H9 (cell line): Measurements from ENCODE around the gene FGD6. TPM values are rescaled to one million over a fixed set of nuclear protein-coding genes. Genes with fewer than 3 reads are reported as not detected.

Experiments
- DNase-seq: peaks from one replicate; pipeline ENCODE4 v3.0.0-alpha.2; 2017
- H2AFZ ChIP-seq: one replicate; pipeline ENCODE4 v1.6.1; 2013; ENCODE audit warnings: mild to moderate bottlenecking, low read length, control low read depth, moderate library complexity
- H2AK5ac ChIP-seq: 2 replicates; pipeline ENCODE4 v1.6.1; 2013; ENCODE audit warnings: low read length, control low read depth, mixed read lengths; ENCODE audit not compliant: insufficient read length
- H2BK120ac ChIP-seq: one replicate; pipeline ENCODE4 v1.6.1; 2013; ENCODE audit warnings: low read depth, mild to moderate bottlenecking, low read length, control low read depth, inconsistent platforms; ENCODE audit not compliant: poor library complexity, severe bottlenecking
- H2BK12ac ChIP-seq: 2 replicates; pipeline ENCODE4 v1.6.1; 2013; ENCODE audit warnings: low read length, control low read depth, mixed read lengths, low read depth; ENCODE audit not compliant: insufficient read length
- H2BK15ac ChIP-seq: 2 replicates; pipeline ENCODE4 v1.6.1; 2013; ENCODE audit warnings: low read depth, low read length, control low read depth
- H2BK20ac ChIP-seq: one replicate; pipeline ENCODE4 v1.6.1; 2013; ENCODE audit warnings: low read depth, mild to moderate bottlenecking, low read length, control low read depth, inconsistent platforms; ENCODE audit not compliant: poor library complexity, severe bottlenecking
- H2BK5ac ChIP-seq: 2 replicates; pipeline ENCODE4 v1.6.1; 2013; ENCODE audit warnings: low read length, control low read depth, mixed read lengths; ENCODE audit not compliant: insufficient read length
- H3K14ac ChIP-seq: 2 replicates; pipeline ENCODE4 v1.6.1; 2013; ENCODE audit warnings: low read length, control low read depth; ENCODE audit not compliant: insufficient read depth
- H3K18ac ChIP-seq: 2 replicates; pipeline ENCODE4 v1.6.1; 2013; ENCODE audit warnings: low read depth, mild to moderate bottlenecking, mixed read lengths, low read length, control low read depth; ENCODE audit not compliant: insufficient read length
- H3K23ac ChIP-seq: 2 replicates; pipeline ENCODE4 v1.6.1; 2013; ENCODE audit warnings: low read length, control low read depth, mixed read lengths, low read depth; ENCODE audit not compliant: insufficient read length
- H3K23me2 ChIP-seq: 2 replicates; pipeline ENCODE4 v1.6.1; 2013; ENCODE audit warnings: low read depth, mild to moderate bottlenecking, mixed read lengths, low read length, control low read depth; ENCODE audit not compliant: insufficient read length, poor library complexity, severe bottlenecking
- H3K27ac ChIP-seq: 2 replicates; pipeline ENCODE4 v1.5.1; 2013; ENCODE audit warnings: low read length, control low read depth, mixed read lengths, low read depth; ENCODE audit not compliant: insufficient read length
- H3K27me3 ChIP-seq: 2 replicates; pipeline ENCODE4 v1.6.1; 2013; ENCODE audit warnings: low read length, control low read depth, inconsistent platforms; ENCODE audit not compliant: insufficient read depth
- H3K4ac ChIP-seq: 2 replicates; pipeline ENCODE4 v1.6.1; 2013; ENCODE audit warnings: low read depth, mild to moderate bottlenecking, control low read depth, inconsistent platforms, low read length, moderate library complexity
- H3K4me1 ChIP-seq: 2 replicates; pipeline ENCODE4 v1.6.1; 2013; ENCODE audit warnings: low read length, control low read depth, inconsistent platforms; ENCODE audit not compliant: insufficient read depth
- H3K4me2 ChIP-seq: 2 replicates; pipeline ENCODE4 v1.6.1; 2013; ENCODE audit warnings: low read length, control low read depth, mixed read lengths; ENCODE audit not compliant: insufficient read length, insufficient read depth
- H3K56ac ChIP-seq: 2 replicates; pipeline ENCODE4 v1.6.1; 2013; ENCODE audit warnings: low read depth, mild to moderate bottlenecking, mixed read lengths, low read length, control low read depth; ENCODE audit not compliant: insufficient read length
- H3K79me1 ChIP-seq: 2 replicates; pipeline ENCODE4 v1.6.1; 2013; ENCODE audit warnings: low read depth, mild to moderate bottlenecking, moderate library complexity, low read length, control low read depth, inconsistent platforms; ENCODE audit not compliant: insufficient read depth, poor library complexity, severe bottlenecking
- H3K79me2 ChIP-seq: 2 replicates; pipeline ENCODE4 v1.6.1; 2013; ENCODE audit warnings: low read length, control low read depth, inconsistent platforms; ENCODE audit not compliant: insufficient read depth
- H3K9ac ChIP-seq: 2 replicates; pipeline ENCODE4 v1.6.1; 2013; ENCODE audit warnings: low read length, control low read depth, mixed read lengths; ENCODE audit not compliant: insufficient read length; ENCODE audit errors: extremely low read depth
- H3K9me3 ChIP-seq: one replicate; pipeline ENCODE4 v1.6.1; 2013; ENCODE audit warnings: low read depth, low read length, inconsistent platforms; ENCODE audit not compliant: control insufficient read depth
- H3T11ph ChIP-seq: one replicate; pipeline ENCODE4 v1.6.1; 2013; ENCODE audit warnings: mild to moderate bottlenecking, low read length, control low read depth, inconsistent platforms
- H4K20me1 ChIP-seq: one replicate; pipeline ENCODE4 v1.6.1; 2013; ENCODE audit not compliant: control insufficient read depth, insufficient read length, insufficient read depth
- H4K5ac ChIP-seq: 2 replicates; pipeline ENCODE4 v1.6.1; 2013; ENCODE audit warnings: low read depth, mild to moderate bottlenecking, mixed read lengths, low read length, control low read depth; ENCODE audit not compliant: insufficient read length
- H4K8ac ChIP-seq: replicated peaks from 2 replicates; pipeline ENCODE4 v1.6.1; 2013; ENCODE audit warnings: low read length, control low read depth, mixed read lengths, low read depth; ENCODE audit not compliant: insufficient read length
- H4K91ac ChIP-seq: 2 replicates; pipeline ENCODE4 v1.6.1; 2013; ENCODE audit warnings: low read depth, mild to moderate bottlenecking, moderate library complexity, mixed read lengths, low read length, control low read depth; ENCODE audit not compliant: insufficient read length
- H3K27ac Mint-ChIP-seq, 3 experiments: 2 replicates in 2 of 3; 3 replicates in 1 of 3; pipeline ENCODE4 v1.8.0; 2020 to 2021; ENCODE audit warnings: mixed read lengths in 3 of 3, mild to moderate bottlenecking in 1 of 3, moderate library complexity in 1 of 3
- H3K27me3 Mint-ChIP-seq: 2 replicates; pipeline ENCODE4 v1.8.0; 2021; ENCODE audit warnings: low read depth, mild to moderate bottlenecking, moderate library complexity, mixed read lengths
- H3K36me3 Mint-ChIP-seq, 3 experiments: 2 replicates in 2 of 3; 3 replicates in 1 of 3; pipeline ENCODE4 v1.8.0; 2020 to 2021; ENCODE audit warnings: low read depth in 3 of 3, mixed read lengths in 3 of 3; ENCODE audit not compliant: insufficient read depth in 1 of 3
- H3K4me1 Mint-ChIP-seq, 2 experiments: 2 replicates each; pipeline ENCODE4 v1.8.0; 2020; ENCODE audit warnings: mixed read lengths in 2 of 2
- H3K4me3 Mint-ChIP-seq, 2 experiments: 2 replicates in 1 of 2; 3 replicates in 1 of 2; pipeline ENCODE4 v1.8.0; 2020 to 2021; ENCODE audit warnings: mild to moderate bottlenecking in 2 of 2, mixed read lengths in 2 of 2, moderate library complexity in 1 of 2
- H3K9me3 Mint-ChIP-seq, 2 experiments: 2 replicates in 1 of 2; 3 replicates in 1 of 2; pipeline ENCODE4 v1.8.0; 2020; ENCODE audit warnings: mild to moderate bottlenecking in 2 of 2, mixed read lengths in 2 of 2, moderate library complexity in 1 of 2
- WGBS: extraction: QIAGEN DNeasy Blood & Tissue Kit; methylation state at CpG from one replicate; pipeline ENCODE4 v1.1.7; 2013; ENCODE audit warnings: missing lambda C conversion rate, low lambda C conversion rate, mixed read lengths; ENCODE audit not compliant: insufficient read length; ENCODE audit errors: extremely low coverage; 5-methylcytosine and 5-hydroxymethylcytosine counted together
- total RNA-seq: library from RNA; stranded (reverse); gene quantifications from 2 replicates; pipeline ENCODE4 v1.2.1, GENCODE V29; 2021
- TF ChIP-seq, protein P1 (sequence below): fragments of 200-600 bp; sonication (generic); conservative IDR thresholded peaks from 3 replicates; pipeline ENCODE4 v1.8.0; 2021; ENCODE audit warnings: antibody characterized with exemption, mild to moderate bottlenecking

Gene FGD6
- total RNA-seq, 1 experiment from 2014 or later: 39.5 TPM

DNA sequence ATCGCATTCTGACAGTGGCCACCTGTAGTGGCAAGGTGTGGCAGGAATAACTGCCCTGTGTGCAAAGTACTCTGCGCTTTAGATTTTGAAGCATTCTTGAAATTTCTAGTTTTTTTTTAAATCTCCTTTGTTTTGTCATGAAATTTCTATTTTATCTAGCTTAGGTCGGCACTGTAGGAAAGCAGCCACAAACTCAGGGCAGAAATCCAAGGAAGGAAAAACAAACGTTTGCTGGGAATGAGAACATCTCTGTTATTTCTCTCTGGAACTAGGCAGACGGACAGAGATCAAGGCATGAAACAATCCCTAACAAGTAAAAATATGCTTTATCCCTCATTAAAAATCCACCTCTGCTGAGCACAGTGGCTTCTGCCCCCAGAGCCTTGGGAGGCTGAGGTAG is 142.5 kb downstream of the FGD6 start:
- H3K36me3 Mint-ChIP-seq: peaks cover 0 to 5% (median 2%) of the 10 kb centered on the region in 3 experiments; a peak in 3 of 7 replicates
- no peak overlapping the region for H2AK5ac ChIP-seq
- no peak overlapping the region for H3K27ac ChIP-seq
- no peaks in the 10 kb centered on the region for H3K4me1 ChIP-seq
- WGBS: no CpG with 5 or more reads among the region's 5 CpGs
- H2BK20ac ChIP-seq: no peak overlapping the region
- H3K14ac ChIP-seq: no peak overlapping the region
- peaks cover 2 to 8% of the 10 kb centered on the region in 2 experiments for H3K4me1 Mint-ChIP-seq
- no peaks in the 10 kb centered on the region for H3K9me3 ChIP-seq
- H2BK15ac ChIP-seq: no peak overlapping the region
- no peak overlapping the region for H3K4ac ChIP-seq
- no peak overlapping the region for H4K5ac ChIP-seq
- H3K23ac ChIP-seq: no peak overlapping the region
- no peaks in the 10 kb centered on the region for H3K9me3 Mint-ChIP-seq
- H3K27me3 Mint-ChIP-seq: no peaks in the 10 kb centered on the region
- H2BK12ac ChIP-seq: no peak overlapping the region
- no peak overlapping the region for H3K9ac ChIP-seq
- no peak overlapping the region for H3K4me3 Mint-ChIP-seq
- H3K23me2 ChIP-seq: no peaks in the 10 kb centered on the region
- H4K20me1 ChIP-seq: no peaks in the 10 kb centered on the region
- no peak overlapping the region for H3K4me2 ChIP-seq
- no peak overlapping the region for H3K18ac ChIP-seq
- H3T11ph ChIP-seq: no peak overlapping the region
- DNase-seq: no peak
- H3K79me2 ChIP-seq: peaks cover 4% of the 10 kb centered on the region; the same call in 1 of the 2 replicates
- TF ChIP-seq, protein P1, sequence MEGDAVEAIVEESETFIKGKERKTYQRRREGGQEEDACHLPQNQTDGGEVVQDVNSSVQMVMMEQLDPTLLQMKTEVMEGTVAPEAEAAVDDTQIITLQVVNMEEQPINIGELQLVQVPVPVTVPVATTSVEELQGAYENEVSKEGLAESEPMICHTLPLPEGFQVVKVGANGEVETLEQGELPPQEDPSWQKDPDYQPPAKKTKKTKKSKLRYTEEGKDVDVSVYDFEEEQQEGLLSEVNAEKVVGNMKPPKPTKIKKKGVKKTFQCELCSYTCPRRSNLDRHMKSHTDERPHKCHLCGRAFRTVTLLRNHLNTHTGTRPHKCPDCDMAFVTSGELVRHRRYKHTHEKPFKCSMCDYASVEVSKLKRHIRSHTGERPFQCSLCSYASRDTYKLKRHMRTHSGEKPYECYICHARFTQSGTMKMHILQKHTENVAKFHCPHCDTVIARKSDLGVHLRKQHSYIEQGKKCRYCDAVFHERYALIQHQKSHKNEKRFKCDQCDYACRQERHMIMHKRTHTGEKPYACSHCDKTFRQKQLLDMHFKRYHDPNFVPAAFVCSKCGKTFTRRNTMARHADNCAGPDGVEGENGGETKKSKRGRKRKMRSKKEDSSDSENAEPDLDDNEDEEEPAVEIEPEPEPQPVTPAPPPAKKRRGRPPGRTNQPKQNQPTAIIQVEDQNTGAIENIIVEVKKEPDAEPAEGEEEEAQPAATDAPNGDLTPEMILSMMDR: no peak
- no peak overlapping the region for H2BK5ac ChIP-seq
- no peak overlapping the region for H4K8ac ChIP-seq
- no peak overlapping the region for H2BK120ac ChIP-seq
- H2AFZ ChIP-seq: no peak overlapping the region
- no peak overlapping the region for H4K91ac ChIP-seq
- peaks cover 2% of the 10 kb centered on the region for H3K79me1 ChIP-seq
- no peaks in the 10 kb centered on the region for H3K27me3 ChIP-seq
- no peak overlapping the region for H3K56ac ChIP-seq
- no peak overlapping the region; a peak in 1 of 7 replicates for H3K27ac Mint-ChIP-seq
